ENCODE data around the gene NLRP2B. TPM values are rescaled to one million over a fixed set of nuclear protein-coding genes. Genes with fewer than 3 reads are reported as not detected.
"Not testable (repeated sequence)": the region's sequence is repeated elsewhere in the genome, so short reads cannot be mapped to it uniquely, and the experiment has no call there.

The NLRP2B gene
- total RNA-seq (2021) (not detected in 2 replicates), Bru-seq, nascent RNA (percentile 21 among the genes with signal in this experiment), BruChase-seq, experiment 1, labeled RNA remaining after a 2-hour chase (percentile 20 among the genes with signal in this experiment), BruChase-seq, experiment 2, labeled RNA remaining after a 6-hour chase (percentile 20 among the genes with signal in this experiment)
- long read RNA-seq = 0 reads

- POLR2A ChIA-PET (ENCODE audit: low non-redundant PET) = no interaction called here
- no peaks in the 10 kb centered on the region for H3K9me3 ChIP-seq (ENCODE audit: low read depth, low read length, poor library complexity, severe bottlenecking)
- H3K27ac ChIP-seq (ENCODE audit: low read depth, low read length, poor library complexity, severe bottlenecking) = no peak within 1 kb of the TSS
- TF ChIP-seq EZH2 (IDR thresholded peaks at IDR 0.05; ENCODE audit: borderline replicate concordance, low read depth, low read length, poor library complexity, severe bottlenecking) = no peak
- TF ChIP-seq CTCF (conservative IDR thresholded peaks at IDR 0.05; ENCODE audit: low read depth, low read length) = no peak
- CTCF ChIA-PET = no interaction called here
- no peaks in the 10 kb centered on the region for H3K36me3 ChIP-seq (ENCODE audit: insufficient read depth, low read length, poor library complexity, severe bottlenecking)
- intact Hi-C loops (cut with micrococcal nuclease; ENCODE audit: unreplicated experiment) = no loop called here
- no peaks in the 10 kb centered on the region for H3K4me1 ChIP-seq (ENCODE audit: insufficient read depth, low read length, poor library complexity, severe bottlenecking)
- no peaks in the 10 kb centered on the region for H3K27me3 ChIP-seq (replicated peaks; ENCODE audit: insufficient read depth, low read depth, low read length, poor library complexity)
- DNase-seq (ENCODE audit: low spot score) = no peak
- no TSS peak for BruUV-seq (replicated peaks)
- H3K4me3 ChIP-seq (ENCODE audit: low read depth, low read length, poor library complexity, severe bottlenecking) = no peak within 1 kb of the TSS
These were observed at the start of gene NLRP2B for GRCh38 chrX:57680160-57680559. NLRP2B (minus strand) TSS chrX:57680260.

- H3K36me3 ChIP-seq (ENCODE audit: insufficient read depth, low read length, poor library complexity, severe bottlenecking); H3K4me1 ChIP-seq (ENCODE audit: insufficient read depth, low read length, poor library complexity, severe bottlenecking); intact Hi-C loops (cut with micrococcal nuclease; ENCODE audit: unreplicated experiment); BruUV-seq (replicated peaks); DNase-seq (ENCODE audit: low spot score); H3K27ac ChIP-seq (ENCODE audit: low read depth, low read length, poor library complexity, severe bottlenecking); H3K27me3 ChIP-seq (replicated peaks; ENCODE audit: insufficient read depth, low read depth, low read length, poor library complexity); CTCF ChIA-PET; POLR2A ChIA-PET (ENCODE audit: low non-redundant PET); H3K4me3 ChIP-seq (ENCODE audit: low read depth, low read length, poor library complexity, severe bottlenecking): not testable (repeated sequence)
- H3K9me3 ChIP-seq (ENCODE audit: low read depth, low read length, poor library complexity, severe bottlenecking) = peaks cover 14% of the 10 kb centered on the region
These were observed 45.9 kb upstream of the NLRP2B start for GRCh38 chrX:57725995-57726394.

GRCh38 chrX:57681341-57681740 lies 1.3 kb upstream of the NLRP2B start:
- no peaks in the 10 kb centered on the region for H3K36me3 ChIP-seq (ENCODE audit: insufficient read depth, low read length, poor library complexity, severe bottlenecking)
- H3K27me3 ChIP-seq (replicated peaks; ENCODE audit: insufficient read depth, low read depth, low read length, poor library complexity) = no peaks in the 10 kb centered on the region
- TF ChIP-seq EZH2 (IDR thresholded peaks at IDR 0.05; ENCODE audit: borderline replicate concordance, low read depth, low read length, poor library complexity, severe bottlenecking) = no peak
- TF ChIP-seq CTCF (conservative IDR thresholded peaks at IDR 0.05; ENCODE audit: low read depth, low read length) = no peak
- intact Hi-C loops (cut with micrococcal nuclease; ENCODE audit: unreplicated experiment) = no loop called here
- H3K4me3 ChIP-seq (ENCODE audit: low read depth, low read length, poor library complexity, severe bottlenecking) = no peak overlapping the region
- no peaks in the 10 kb centered on the region for H3K9me3 ChIP-seq (ENCODE audit: low read depth, low read length, poor library complexity, severe bottlenecking)
- no peak overlapping the region for H3K27ac ChIP-seq (ENCODE audit: low read depth, low read length, poor library complexity, severe bottlenecking)
- ChIA-PET POLR2A (ENCODE audit: low non-redundant PET) (no interaction called here), CTCF (no interaction called here)
- no peaks in the 10 kb centered on the region for H3K4me1 ChIP-seq (ENCODE audit: insufficient read depth, low read length, poor library complexity, severe bottlenecking)
- no TSS peak for BruUV-seq (replicated peaks)
- no peak for DNase-seq (ENCODE audit: low spot score)

- DNase-seq (ENCODE audit: low spot score) = no peak
- BruUV-seq (replicated peaks) = no TSS peak
These were observed 1.2 kb downstream of the NLRP2B start for GRCh38 chrX:57678686-57679428.

More at GRCh38 chrX:57678686-57679428, 1.2 kb downstream of the NLRP2B start:
- Histone ChIP-seq H3K36me3 (ENCODE audit: insufficient read depth, low read length, poor library complexity, severe bottlenecking) (no peaks in the 10 kb centered on the region), H3K4me1 (ENCODE audit: insufficient read depth, low read length, poor library complexity, severe bottlenecking) (no peaks in the 10 kb centered on the region), H3K4me3 (ENCODE audit: low read depth, low read length, poor library complexity, severe bottlenecking) (no peak overlapping the region), H3K9me3 (ENCODE audit: low read depth, low read length, poor library complexity, severe bottlenecking) (no peaks in the 10 kb centered on the region), H3K27me3 (replicated peaks; ENCODE audit: insufficient read depth, low read depth, low read length, poor library complexity) (no peaks in the 10 kb centered on the region), H3K27ac (ENCODE audit: low read depth, low read length, poor library complexity, severe bottlenecking) (no peak overlapping the region)
- ChIA-PET CTCF (no interaction called here), POLR2A (ENCODE audit: low non-redundant PET) (no interaction called here)
- no peak for TF ChIP-seq EZH2 (IDR thresholded peaks at IDR 0.05; ENCODE audit: borderline replicate concordance, low read depth, low read length, poor library complexity, severe bottlenecking)
- no peak for TF ChIP-seq CTCF (conservative IDR thresholded peaks at IDR 0.05; ENCODE audit: low read depth, low read length)
- intact Hi-C loops (cut with micrococcal nuclease; ENCODE audit: unreplicated experiment) = no loop called here
